ENCODE results near the gene SLC15A1.

DNA sequence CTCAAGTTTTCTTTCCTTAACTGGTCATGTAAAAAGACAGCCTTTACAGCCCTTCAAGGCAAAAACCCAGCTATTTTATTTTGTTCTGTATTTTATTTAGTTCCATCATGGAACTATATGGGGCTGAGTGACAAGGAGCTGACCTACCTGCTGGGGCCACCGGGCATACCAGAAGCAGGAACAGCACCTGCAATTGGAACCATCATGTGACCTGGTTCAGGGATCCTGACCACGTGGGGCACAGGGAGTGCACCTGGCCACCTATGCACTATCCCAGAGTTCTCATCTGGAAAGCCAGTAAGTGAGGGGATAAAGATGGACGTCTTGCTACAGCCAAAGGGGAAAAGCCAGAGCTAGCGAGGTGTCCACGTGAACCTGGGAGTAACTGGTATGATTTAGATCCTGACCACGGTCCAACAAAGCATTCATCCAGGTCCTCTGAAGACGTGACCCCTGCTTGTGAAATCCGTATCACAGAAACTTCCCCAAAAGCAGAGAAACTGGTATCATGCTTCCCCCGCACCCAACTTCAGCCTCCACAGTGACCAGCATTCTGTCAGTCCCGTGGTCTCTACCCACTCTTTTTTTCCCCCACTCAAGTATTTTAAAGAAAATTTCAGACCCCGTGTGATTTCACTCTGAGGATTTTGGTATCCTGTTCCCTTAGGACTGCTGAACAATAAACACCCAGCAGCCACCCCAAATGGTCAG lies 40.5 kb upstream of the SLC15A1 start:
- no peak for TF ChIP-seq POLR2A (IDR thresholded peaks at IDR 0.05)
- TF ChIP-seq, protein P1, sequence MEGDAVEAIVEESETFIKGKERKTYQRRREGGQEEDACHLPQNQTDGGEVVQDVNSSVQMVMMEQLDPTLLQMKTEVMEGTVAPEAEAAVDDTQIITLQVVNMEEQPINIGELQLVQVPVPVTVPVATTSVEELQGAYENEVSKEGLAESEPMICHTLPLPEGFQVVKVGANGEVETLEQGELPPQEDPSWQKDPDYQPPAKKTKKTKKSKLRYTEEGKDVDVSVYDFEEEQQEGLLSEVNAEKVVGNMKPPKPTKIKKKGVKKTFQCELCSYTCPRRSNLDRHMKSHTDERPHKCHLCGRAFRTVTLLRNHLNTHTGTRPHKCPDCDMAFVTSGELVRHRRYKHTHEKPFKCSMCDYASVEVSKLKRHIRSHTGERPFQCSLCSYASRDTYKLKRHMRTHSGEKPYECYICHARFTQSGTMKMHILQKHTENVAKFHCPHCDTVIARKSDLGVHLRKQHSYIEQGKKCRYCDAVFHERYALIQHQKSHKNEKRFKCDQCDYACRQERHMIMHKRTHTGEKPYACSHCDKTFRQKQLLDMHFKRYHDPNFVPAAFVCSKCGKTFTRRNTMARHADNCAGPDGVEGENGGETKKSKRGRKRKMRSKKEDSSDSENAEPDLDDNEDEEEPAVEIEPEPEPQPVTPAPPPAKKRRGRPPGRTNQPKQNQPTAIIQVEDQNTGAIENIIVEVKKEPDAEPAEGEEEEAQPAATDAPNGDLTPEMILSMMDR (IDR thresholded peaks at IDR 0.05) = no peak

Data from esophagus squamous epithelium (tissue), 4 donors.